Fibroblast of skin of back (primary cell): ENCODE measurements around the gene ZNF582.
A peak's percentile ranks its signal among the peaks of the same experiment; 100 is the strongest.
"Not testable (repeated sequence)": the region's sequence is repeated elsewhere in the genome, so short reads cannot be mapped to it uniquely, and the experiment has no call there.

Source experiments
- DNase-seq: peaks from one replicate; pipeline ENCODE4 v3.0.0-alpha.2; 2013

The ZNF582 gene

DNA sequence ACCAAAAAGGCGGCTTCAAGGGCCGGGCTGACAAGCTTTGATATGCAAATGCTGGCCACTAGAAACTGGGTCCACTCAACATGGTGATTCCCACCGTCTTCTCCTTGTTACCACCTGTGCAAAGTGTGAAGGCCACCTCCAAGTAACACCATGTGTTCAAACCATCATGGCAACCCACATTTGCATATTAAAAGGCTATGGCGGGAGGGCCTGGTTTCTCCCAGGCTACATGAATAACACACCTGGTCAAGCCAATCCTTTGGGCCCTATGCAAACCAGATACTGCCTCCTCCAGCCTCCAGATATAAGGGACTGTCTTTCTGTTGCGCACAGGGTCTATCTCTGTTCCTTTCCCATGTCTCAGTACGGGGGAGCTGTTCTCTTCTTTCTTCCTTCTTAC, 42.1 kb downstream of the ZNF582 start:
- DNase-seq, result no peak

DNA sequence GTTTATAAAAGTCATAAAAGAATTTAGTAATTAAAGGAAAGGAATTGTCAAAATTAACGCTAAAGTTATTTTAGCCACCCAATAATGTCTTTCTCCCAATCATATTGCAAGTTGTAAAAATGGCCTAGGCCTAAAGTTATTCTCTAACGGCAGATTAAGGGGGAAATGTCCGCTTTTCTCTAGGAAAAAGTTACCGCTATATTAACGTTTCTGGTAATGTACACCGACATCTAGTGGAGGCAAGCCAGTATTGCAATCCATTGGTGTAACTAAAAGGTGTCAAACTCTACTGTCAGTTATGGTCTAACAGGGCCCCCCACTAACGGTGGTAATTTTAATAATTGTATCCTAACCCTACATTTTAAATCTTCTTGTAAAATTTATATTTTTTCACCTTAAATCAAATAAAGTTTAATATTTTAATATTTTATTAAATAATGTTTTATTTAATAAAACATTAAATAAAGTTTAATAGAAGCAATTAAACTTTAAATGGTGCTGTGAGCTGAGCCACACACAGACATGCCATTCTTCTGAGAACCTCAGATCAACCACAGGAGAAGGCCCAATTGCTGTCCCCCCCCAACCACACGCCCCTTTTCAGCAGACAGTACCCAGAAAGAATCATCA, 42.8 kb downstream of the ZNF582 start:
- DNase-seq, result peak; percentile 54

DNA sequence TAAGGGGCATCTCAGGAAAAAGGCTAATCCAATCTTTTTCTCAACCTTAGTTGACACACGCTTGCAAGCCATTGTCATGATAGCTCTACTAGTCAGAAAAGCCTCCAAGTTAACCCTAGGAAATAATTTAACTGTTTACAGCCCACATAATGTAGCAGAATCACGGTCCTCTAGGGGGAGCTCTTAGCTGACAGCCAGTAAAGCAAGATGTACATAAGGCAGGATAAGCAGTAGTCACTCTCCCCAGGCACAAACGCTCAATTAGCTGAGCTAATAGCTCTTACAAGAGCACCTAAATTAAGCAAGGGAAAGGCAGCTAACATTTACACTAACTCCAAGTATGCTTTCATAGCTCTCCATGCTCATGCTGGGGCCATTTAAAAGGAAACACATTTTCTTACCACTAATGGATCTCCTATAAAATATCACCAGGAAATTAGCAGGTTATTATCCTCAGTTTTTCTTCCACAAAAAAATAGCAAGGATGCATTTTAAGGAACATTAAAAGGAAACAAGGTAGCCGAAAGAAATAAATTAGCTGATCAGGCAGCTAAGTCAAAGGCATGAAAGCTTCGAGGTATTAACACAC, 45.0 kb downstream of the ZNF582 start:
- peak; percentile 7 for DNase-seq

GRCh38 chr19:56347163-56347778, 46.1 kb downstream of the ZNF582 start:
- no peak for DNase-seq

GRCh38 chr19:56341948-56342347, 51.4 kb downstream of the ZNF582 start:
- no peak for DNase-seq

DNA sequence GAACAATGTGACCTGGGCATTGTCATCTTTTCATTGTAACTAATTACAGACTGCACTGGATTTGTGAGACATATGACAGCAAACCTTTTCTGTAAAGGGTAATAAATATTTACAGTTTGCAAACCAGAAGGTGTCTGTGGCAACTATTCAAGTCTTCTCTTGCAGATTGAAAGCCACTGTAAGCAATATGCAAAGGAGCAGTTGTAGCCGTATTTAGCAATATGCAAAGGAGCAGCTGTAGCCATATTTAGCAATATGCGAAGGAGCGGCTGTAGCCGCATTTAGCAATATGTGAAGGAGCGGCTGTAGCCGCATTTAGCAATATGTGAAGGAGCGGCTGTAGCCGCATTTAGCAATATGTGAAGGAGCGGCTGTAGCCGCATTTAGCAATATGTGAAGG, 54.3 kb downstream of the ZNF582 start:
- not testable (repeated sequence) for DNase-seq

DNA sequence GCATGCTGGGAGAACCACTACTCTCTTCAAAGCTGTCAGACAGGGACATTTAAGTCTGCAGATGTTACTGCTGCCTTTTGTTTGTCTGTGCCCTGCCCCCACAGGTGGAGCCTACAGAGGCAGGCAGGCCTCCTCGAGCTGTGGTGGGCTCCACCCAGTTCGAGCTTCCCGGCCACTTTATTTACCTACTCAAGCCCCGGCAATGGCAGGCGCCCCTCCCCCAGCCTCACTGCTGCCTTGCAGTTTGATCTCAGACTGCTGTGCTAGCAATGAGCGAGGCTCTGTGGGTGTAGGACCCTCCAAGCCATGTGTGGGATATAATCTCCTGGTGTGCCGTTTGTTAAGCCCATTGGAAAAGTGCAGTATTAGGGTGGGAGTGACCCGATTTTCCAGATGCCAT, 56.3 kb downstream of the ZNF582 start:
- not testable (repeated sequence) for DNase-seq

DNA sequence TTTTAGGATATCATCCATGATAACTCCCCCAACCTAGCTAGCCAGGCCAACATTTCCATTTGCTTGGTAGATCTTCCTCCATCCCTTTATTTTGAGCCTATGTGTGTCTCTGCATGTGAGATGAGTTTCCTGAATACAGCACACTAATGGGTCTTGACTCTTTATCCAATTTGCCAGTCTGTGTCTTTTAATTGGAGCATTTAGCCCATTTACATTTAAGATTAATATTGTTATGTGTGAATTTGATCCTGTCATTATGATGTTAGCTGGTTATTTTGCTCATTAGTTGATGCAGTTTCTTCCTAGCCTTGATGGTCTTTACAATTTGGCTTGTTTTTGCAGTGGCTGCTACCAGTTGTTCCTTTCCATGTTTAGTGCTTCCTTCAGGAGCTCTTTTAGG, 58.0 kb downstream of the ZNF582 start:
- not testable (repeated sequence) for DNase-seq

DNA sequence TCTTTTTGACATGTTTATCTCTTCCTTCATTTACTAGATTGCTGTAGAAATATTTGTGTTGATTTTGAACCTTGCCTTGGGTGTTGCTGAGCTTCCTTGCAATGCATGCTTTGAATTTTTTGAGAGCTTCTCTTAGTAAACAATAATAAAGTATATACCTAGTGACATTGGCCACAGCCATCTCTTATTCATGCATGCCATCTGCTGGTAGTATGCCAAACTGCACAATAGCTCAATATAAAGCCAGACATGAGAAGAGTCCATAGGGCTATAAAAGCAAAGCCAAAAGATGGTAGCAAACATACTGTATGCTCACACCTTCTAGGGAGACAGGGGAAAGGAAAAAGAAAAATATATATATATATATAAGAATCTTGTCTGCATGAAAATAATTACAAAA, 59.8 kb downstream of the ZNF582 start:
- DNase-seq, result peak; percentile 51
